ENCODE data around the gene OVCA2. TPM values are rescaled to one million over a fixed set of nuclear protein-coding genes. Genes with fewer than 3 reads are reported as not detected.

The OVCA2 gene
- total RNA-seq, 1 donor from 2014 or later: 14.7 TPM

GRCh38 chr17:2029911-2030778 is 11.7 kb upstream of the OVCA2 start, which contains the start of gene DPH1:
Gene DPH1 (plus strand): TSS chr17:2030153. CDS start chr17:2030170, 17 bp downstream.
- FAIRE-seq (no peak), DNase-seq (ENCODE audit: low spot score in 2 of 2) (peak; percentile 90 to 96)

- FAIRE-seq: no peak
These were observed 11.1 kb upstream of the OVCA2 start for GRCh38 chr17:2030779-2031163.

GRCh38 chr17:2033153-2033552 is 8.7 kb upstream of the OVCA2 start:
- no peak for DNase-seq (ENCODE audit: low spot score in 2 of 2)
- FAIRE-seq: no peak

More at GRCh38 chr17:2030779-2031163, 11.1 kb upstream of the OVCA2 start:
- no peak for DNase-seq (ENCODE audit: low spot score in 2 of 2)

GRCh38 chr17:2034157-2034556 is 7.7 kb upstream of the OVCA2 start:
- FAIRE-seq (no peak), DNase-seq (ENCODE audit: low spot score in 2 of 2) (no peak)

GRCh38 chr17:2034806-2035540 is 6.8 kb upstream of the OVCA2 start:
- FAIRE-seq (no peak), DNase-seq (ENCODE audit: low spot score in 2 of 2) (no peak)

GRCh38 chr17:2035541-2036488 is 6.0 kb upstream of the OVCA2 start:
- no peak for FAIRE-seq
- DNase-seq (ENCODE audit: low spot score in 2 of 2): no peak

- DNase-seq (ENCODE audit: low spot score in 2 of 2) (no peak), FAIRE-seq (no peak)
These were observed 4.7 kb upstream of the OVCA2 start for GRCh38 chr17:2037155-2037554.

GRCh38 chr17:2040219-2040827 is 1.5 kb upstream of the OVCA2 start:
- DNase-seq (ENCODE audit: low spot score in 2 of 2): no peak
- no peak for FAIRE-seq

- DNase-seq (ENCODE audit: low spot score in 2 of 2): no peak
- no peak for FAIRE-seq
These were observed 771 bp upstream of the OVCA2 start for GRCh38 chr17:2040942-2041560.

GRCh38 chr17:2042390-2042847 is 597 bp downstream of the OVCA2 start:
- FAIRE-seq: no peak

GRCh38 chr17:2042933-2043332 is 1.1 kb downstream of the OVCA2 start:
- FAIRE-seq: no peak
- no peak for DNase-seq (ENCODE audit: low spot score in 2 of 2)

More at GRCh38 chr17:2042390-2042847, 597 bp downstream of the OVCA2 start:
- no peak for DNase-seq (ENCODE audit: low spot score in 2 of 2)

- no peak for DNase-seq (ENCODE audit: low spot score in 2 of 2)
- FAIRE-seq: no peak
These were observed 2.0 kb downstream of the OVCA2 start for GRCh38 chr17:2043785-2044184.

GRCh38 chr17:2044263-2044894 is 2.6 kb downstream of the OVCA2 start:
- no peak for FAIRE-seq
- DNase-seq (ENCODE audit: low spot score in 2 of 2): no peak

- DNase-seq (ENCODE audit: low spot score in 2 of 2) (no peak), FAIRE-seq (no peak)
These were observed 5.8 kb downstream of the OVCA2 start for GRCh38 chr17:2047590-2047989.

GRCh38 chr17:2048805-2049204 is 7.0 kb downstream of the OVCA2 start:
- DNase-seq (ENCODE audit: low spot score in 2 of 2): no peak
- FAIRE-seq: no peak

GRCh38 chr17:2049333-2050299 is 7.8 kb downstream of the OVCA2 start:
- FAIRE-seq: no peak
- DNase-seq (ENCODE audit: low spot score in 2 of 2): peak; percentile 92 to 94

- DNase-seq (ENCODE audit: low spot score in 2 of 2) (peak; percentile 86 to 89), FAIRE-seq (no peak)
These were observed 8.7 kb downstream of the OVCA2 start for GRCh38 chr17:2050300-2051060.
